Suprapubic skin (tissue), 4 donors: ENCODE results near the gene BCL3. TPM values are rescaled to one million over a fixed set of nuclear protein-coding genes. Genes with fewer than 3 reads are reported as not detected.

Experiments
- DNase-seq, 2 donors: peaks; one replicate each; pipeline ENCODE4 v3.0.0-alpha.2; 2019; ENCODE audit warnings: low spot score in 2 of 2
- H3K27ac ChIP-seq: fragments of 200-600 bp; sonication (generic); one replicate; pipeline ENCODE4 v1.5.1; 2019
- H3K27me3 ChIP-seq: fragments of 200-600 bp; sonication (generic); one replicate; pipeline ENCODE4 v1.5.1; 2019
- H3K36me3 ChIP-seq: fragments of 200-600 bp; sonication (generic); one replicate; pipeline ENCODE4 v1.5.1; 2019
- H3K4me1 ChIP-seq: fragments of 200-600 bp; sonication (generic); one replicate; pipeline ENCODE4 v1.5.1; 2019
- H3K4me3 ChIP-seq: fragments of 200-600 bp; sonication (generic); one replicate; pipeline ENCODE4 v1.5.1; 2019; ENCODE audit warnings: mild to moderate bottlenecking
- H3K9me3 ChIP-seq: fragments of 200-600 bp; sonication (generic); one replicate; pipeline ENCODE4 v1.5.1; 2019
- CTCF ChIP-seq, 2 donors: fragments of 200-600 bp in 1 of 2; fragments of 450-650 bp in 1 of 2; sonication (generic) in 1 of 2; IDR thresholded peaks; one replicate each; pipeline ENCODE4 v1.5.1; 2016 to 2019; ENCODE audit warnings: antibody characterized with exemption in 2 of 2, mild to moderate bottlenecking in 1 of 2, moderate library complexity in 1 of 2
- EP300 ChIP-seq: sonication (generic); formaldehyde crosslinking; IDR thresholded peaks from one replicate; pipeline ENCODE4 v1.6.1; 2017; ENCODE audit warnings: antibody characterized with exemption
- POLR2A ChIP-seq, 2 donors: fragments of 450-650 bp; IDR thresholded peaks; one replicate each; pipeline ENCODE4 v1.6.1; 2017; ENCODE audit warnings: antibody characterized with exemption in 2 of 2, mild to moderate bottlenecking in 2 of 2, moderate library complexity in 2 of 2
- POLR2AphosphoS5 ChIP-seq, 3 donors: sonication (generic); formaldehyde crosslinking; IDR thresholded peaks; one replicate each; pipeline ENCODE4 v1.6.1; 2017; ENCODE audit warnings: antibody characterized with exemption in 3 of 3
- WGBS: methylation state at CpG from one replicate; pipeline ENCODE4 v1.1.5; 2018; 5-methylcytosine and 5-hydroxymethylcytosine counted together
- total RNA-seq, 4 donors: library from RNA; depleted of rRNA; stranded (reverse); fragments of >200 nt; gene quantifications; one replicate each; pipeline ENCODE4 v1.1.0, GENCODE V29; 2016

Gene BCL3
- total RNA-seq, 4 donors from 2014 or later, result 13.9 to 29.1 (median 17.9) TPM

DNA sequence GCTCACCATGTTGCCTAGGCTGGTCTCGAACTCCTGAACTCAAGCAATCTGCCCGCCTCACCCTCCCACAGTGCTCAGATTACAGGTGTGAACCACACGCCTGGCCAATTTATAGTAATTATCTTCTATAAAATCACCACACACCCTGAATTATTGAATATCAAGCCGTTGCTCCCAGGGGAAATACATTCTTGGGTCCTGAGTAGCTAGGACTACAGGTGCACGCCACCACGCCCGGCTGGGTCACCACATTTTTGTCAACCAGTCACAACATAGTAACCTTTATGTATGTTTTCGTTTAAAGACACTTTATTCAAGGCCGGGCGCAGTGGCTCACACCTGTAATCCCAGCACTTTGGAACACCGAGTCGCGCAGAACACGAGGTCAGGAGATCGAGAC is 37.5 kb downstream of the BCL3 start:
- H3K9me3 ChIP-seq, result no peaks in the 10 kb centered on the region
- peaks cover 3% of the 10 kb centered on the region for H3K36me3 ChIP-seq
- 87% methylated on average over 15 of the region's 15 CpGs for WGBS
- no peak for TF ChIP-seq CTCF (IDR thresholded peaks at IDR 0.05)
- no peak for TF ChIP-seq POLR2A (IDR thresholded peaks at IDR 0.05)
- no peak for TF ChIP-seq EP300
- TF ChIP-seq POLR2AphosphoS5 (IDR thresholded peaks at IDR 0.05), result no peak
- H3K4me3 ChIP-seq, result no peak overlapping the region
- peaks cover 7% of the 10 kb centered on the region for H3K4me1 ChIP-seq
- H3K27ac ChIP-seq, result no peak overlapping the region
- no peaks in the 10 kb centered on the region for H3K27me3 ChIP-seq
- DNase-seq, result no peak

DNA sequence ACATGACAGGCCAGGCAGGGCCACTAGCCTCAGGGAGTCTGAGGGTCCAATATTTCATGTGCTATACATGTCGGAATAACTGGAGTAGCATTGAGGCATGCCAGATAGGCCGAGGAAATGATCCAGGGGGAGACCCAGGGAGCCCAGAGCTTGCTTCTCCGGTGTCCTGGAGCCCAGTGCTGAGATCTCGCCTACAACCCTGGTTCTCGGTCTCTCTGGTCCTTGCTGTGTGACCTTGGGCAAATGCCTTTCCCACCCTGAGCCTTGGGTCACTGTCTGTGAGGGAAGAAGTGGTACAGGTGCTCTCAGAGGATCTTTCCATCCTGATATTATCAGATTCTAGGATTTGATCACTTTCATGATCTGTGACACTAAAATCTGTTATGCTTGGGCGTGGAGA is 40.5 kb downstream of the BCL3 start:
- H3K4me1 ChIP-seq, result peaks cover 7% of the 10 kb centered on the region
- no peak for DNase-seq
- H3K36me3 ChIP-seq, result peaks cover 11% of the 10 kb centered on the region
- H3K9me3 ChIP-seq, result no peaks in the 10 kb centered on the region
- no peak overlapping the region for H3K4me3 ChIP-seq
- no peaks in the 10 kb centered on the region for H3K27me3 ChIP-seq
- WGBS, result 95% methylated on average over 6 of the region's 6 CpGs
- TF ChIP-seq CTCF (IDR thresholded peaks at IDR 0.05) (no peak), EP300 (no peak), POLR2AphosphoS5 (IDR thresholded peaks at IDR 0.05) (no peak), POLR2A (IDR thresholded peaks at IDR 0.05) (no peak)
- no peak overlapping the region for H3K27ac ChIP-seq

- no peak overlapping the region for H3K27ac ChIP-seq
- H3K4me1 ChIP-seq, result no peaks in the 10 kb centered on the region
- TF ChIP-seq CTCF (IDR thresholded peaks at IDR 0.05) (no peak), POLR2A (IDR thresholded peaks at IDR 0.05) (no peak), POLR2AphosphoS5 (IDR thresholded peaks at IDR 0.05) (no peak)
- H3K36me3 ChIP-seq, result peaks cover 16% of the 10 kb centered on the region
- no peaks in the 10 kb centered on the region for H3K27me3 ChIP-seq
- no peak for DNase-seq
- WGBS, result 75% methylated on average over 13 of the region's 13 CpGs
- no peaks in the 10 kb centered on the region for H3K9me3 ChIP-seq
- no peak overlapping the region for H3K4me3 ChIP-seq
These were observed 41.5 kb downstream of the BCL3 start for GRCh38 chr19:44789943-44790483.

DNA sequence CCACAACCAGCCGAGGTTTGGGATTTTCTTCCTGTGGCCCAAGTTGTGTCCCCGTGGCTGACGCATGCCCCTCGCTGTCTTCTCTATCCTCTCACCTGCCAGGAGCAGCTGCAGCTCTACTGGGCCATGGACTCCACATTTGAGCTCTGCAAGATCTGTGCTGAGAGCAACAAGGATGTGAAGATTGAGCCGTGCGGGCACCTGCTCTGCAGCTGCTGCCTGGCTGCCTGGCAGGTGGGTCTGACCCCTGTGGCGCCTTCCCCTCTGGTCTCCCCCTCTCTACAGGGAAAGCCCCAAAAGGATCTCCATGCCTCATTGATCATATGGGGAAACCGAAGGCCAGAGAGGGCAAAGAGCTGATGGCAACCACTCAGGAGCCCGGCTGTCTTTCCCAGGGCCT is 43.8 kb downstream of the BCL3 start:
- WGBS, result 89% methylated on average over 6 of the region's 9 CpGs
- Histone ChIP-seq H3K36me3 (peaks cover 20% of the 10 kb centered on the region), H3K27me3 (no peaks in the 10 kb centered on the region), H3K4me1 (no peaks in the 10 kb centered on the region), H3K9me3 (no peaks in the 10 kb centered on the region), H3K27ac (no peak overlapping the region), H3K4me3 (no peak overlapping the region)
- no peak for TF ChIP-seq POLR2A (IDR thresholded peaks at IDR 0.05)
- DNase-seq, result no peak

DNA sequence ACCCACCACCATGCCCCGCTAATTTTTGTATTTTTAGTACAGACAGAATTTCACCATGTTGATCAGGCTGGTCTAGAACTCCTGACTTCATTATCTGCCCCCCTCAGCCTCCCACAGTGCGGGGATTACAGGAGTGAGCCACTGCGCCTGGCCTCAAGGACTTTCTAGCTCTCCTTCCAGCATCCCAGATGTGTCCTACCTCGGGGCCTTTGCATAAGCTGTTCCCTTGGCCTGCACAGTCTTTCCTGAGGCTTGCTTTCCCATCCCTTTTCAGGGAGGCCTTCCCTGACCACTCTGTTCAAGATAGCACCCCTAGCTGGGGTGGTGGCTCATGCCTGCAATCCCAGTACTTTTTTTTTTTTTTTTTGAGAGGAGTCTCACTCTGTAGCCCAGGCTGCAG is 46.1 kb downstream of the BCL3 start:
- Histone ChIP-seq H3K4me1 (no peaks in the 10 kb centered on the region), H3K9me3 (no peaks in the 10 kb centered on the region), H3K27ac (no peak overlapping the region), H3K4me3 (no peak overlapping the region), H3K36me3 (peaks cover 26% of the 10 kb centered on the region), H3K27me3 (no peaks in the 10 kb centered on the region)
- DNase-seq, result no peak
- no peak for TF ChIP-seq POLR2AphosphoS5 (IDR thresholded peaks at IDR 0.05)
- no peak for TF ChIP-seq EP300
- 92% methylated on average over 4 of the region's 4 CpGs for WGBS

DNA sequence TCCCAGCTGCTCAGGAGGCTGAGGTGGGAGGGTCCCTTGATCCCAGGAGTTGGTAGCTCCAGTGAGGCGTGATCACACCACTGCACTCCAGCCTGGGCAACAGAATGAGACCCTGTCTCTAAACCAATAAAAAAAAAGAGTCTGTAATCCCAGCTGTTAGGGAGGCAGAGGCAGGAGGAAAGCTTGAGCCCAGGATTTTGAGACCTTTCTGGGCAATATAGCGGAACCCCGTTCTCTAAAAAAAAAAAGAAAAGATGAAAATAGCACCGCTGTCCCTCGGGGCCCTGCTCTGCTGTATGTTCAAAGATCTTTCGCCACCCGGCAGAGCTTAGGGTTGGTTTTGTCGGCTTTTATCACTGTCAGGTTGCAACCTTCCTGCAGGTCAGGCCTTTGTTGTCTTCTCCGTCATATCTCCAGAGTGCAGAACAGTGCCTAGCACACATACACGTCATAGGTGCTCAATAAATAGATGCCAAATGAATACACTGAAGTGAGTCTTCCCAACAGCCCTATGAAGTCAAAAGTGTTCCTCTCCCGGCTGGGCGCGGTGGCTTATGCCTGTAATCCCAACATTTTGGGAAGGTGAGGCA is 47.0 kb downstream of the BCL3 start:
- Histone ChIP-seq H3K9me3 (no peaks in the 10 kb centered on the region), H3K36me3 (peaks cover 24% of the 10 kb centered on the region), H3K27me3 (no peaks in the 10 kb centered on the region), H3K4me3 (no peak overlapping the region), H3K27ac (no peak overlapping the region), H3K4me1 (peaks cover 3% of the 10 kb centered on the region)
- no peak for DNase-seq
- 87% methylated on average over 13 of the region's 13 CpGs for WGBS
- no peak for TF ChIP-seq CTCF (IDR thresholded peaks at IDR 0.05)
- no peak for TF ChIP-seq EP300
- no peak for TF ChIP-seq POLR2A (IDR thresholded peaks at IDR 0.05)
- no peak for TF ChIP-seq POLR2AphosphoS5 (IDR thresholded peaks at IDR 0.05)
